NCI-H1417 (cell line): ENCODE results near the gene CDH4.

Experiments used
- DNase-seq, 3 experiments: peaks; one replicate each; lab custom pipeline; 2025; lab: John Stamatoyannopoulos, UW

The CDH4 gene

DNA sequence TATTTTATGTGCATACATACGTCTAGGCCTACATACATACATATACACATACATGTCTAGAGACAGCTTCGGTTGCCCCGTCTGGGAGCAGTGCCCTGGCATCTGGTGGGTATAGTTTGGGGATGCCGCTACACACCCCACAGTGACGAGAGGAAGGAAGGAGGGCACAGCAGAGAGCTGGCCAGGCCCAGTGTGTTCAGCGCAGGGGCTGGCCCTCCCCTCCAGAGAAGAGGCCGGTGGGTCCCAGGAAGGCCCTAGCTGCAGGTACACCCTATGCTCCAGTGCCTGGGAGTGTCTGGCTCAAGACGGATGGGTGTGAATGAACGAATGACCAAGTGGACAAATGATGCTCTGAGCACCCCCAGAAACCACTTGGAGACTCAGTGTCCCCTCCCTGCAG is 284.6 kb downstream of the CDH4 start:
- DNase-seq, result no peak

DNA sequence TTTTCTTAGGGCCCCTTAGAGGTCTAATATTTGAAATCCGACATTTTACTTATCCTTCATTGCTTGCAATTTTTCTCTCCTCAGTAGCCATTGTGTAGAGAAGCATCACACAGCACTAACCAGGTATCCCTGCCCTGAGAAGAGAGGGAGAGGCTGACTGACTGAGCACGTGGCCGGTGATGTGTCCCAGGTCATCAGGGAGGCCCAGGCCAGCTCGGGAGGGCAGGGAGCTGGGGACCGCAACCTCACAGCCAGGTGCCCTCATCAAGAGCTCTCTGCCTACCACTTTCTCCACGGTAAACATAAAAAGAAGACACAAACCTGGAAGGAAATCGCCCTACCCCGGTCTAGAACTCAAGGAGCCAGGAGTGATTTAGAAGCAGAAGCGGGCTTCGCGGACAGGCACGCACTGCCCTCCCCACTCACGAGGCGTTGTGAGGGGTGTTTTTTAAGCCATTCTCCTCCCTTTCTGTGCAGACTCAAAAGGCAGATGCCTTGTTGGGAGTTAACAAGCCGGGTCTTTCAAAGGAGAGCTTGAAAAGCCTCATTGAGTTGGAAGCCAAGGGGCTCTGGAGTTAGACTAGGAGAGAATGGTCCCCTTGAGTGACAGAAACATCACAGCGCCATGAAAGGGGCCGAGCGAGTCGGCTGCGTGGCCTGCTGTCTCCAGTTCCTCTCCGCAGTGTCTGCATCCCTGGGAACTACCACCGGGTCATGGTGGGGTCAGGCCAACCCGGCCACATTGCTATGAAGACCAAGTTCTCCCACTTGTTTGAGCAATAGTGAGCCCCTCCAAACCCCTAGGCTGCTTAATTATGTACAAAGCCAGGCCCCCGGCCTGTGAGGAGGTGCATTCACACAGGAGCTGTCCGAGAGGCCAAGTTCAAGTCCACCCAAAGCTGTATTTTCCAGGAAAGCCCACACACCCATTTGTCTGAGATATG is 285.4 kb downstream of the CDH4 start:
- DNase-seq, result no peak

DNA sequence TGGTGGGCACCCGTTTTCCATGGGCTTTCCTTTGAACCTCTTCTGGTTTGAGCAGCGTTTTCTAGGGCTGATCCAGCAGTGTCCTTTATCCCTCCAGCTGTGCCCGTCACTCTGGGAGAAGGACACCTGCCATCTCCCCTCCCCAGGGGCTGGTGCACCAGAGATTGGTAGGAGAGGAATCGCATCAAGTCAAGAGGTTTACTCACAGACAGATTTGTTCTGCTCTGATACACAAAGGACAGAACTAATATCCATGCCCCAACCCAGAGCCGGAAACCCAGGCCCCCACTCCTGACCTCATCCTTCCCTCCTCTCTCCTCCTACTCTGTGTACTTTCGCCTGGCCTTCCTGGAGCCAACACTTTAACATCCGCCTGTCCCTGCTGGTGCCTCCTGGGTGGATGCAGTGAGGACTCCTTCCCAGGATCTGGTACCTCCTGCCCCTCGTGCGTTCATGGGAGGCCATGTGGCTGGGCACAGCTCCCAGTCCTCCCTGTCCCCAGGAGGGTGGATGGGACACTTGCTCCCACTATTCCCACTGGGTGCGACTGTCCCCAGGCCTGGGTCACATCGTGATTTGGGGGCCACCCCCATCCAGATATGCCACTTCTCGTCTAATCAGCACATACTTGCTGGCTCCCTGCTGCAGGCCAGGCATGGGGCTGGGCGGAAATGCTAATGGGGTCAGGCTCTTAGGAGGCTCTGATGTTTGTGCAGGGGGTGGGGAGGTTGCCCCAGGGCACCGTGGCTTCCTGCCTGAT is 286.3 kb downstream of the CDH4 start:
- peak in 2 of 3 experiments; percentile 59 to 61 for DNase-seq

DNA sequence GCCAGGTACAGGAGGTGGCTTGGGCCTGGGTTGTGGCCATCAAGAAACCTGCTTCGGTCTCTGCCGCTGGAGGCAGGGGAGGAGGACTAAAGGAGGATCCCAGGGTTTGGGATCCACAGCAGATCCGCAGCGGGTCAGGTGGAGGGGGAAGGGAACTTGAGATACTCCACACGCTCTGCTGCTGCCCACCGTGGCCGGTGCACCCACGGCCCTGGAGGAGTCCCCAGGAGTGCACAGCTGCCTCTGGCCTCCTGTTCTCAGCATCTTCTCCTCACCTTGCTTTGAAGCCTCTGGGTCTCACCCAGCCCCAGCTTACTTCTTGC is 286.8 kb downstream of the CDH4 start:
- no peak for DNase-seq

DNA sequence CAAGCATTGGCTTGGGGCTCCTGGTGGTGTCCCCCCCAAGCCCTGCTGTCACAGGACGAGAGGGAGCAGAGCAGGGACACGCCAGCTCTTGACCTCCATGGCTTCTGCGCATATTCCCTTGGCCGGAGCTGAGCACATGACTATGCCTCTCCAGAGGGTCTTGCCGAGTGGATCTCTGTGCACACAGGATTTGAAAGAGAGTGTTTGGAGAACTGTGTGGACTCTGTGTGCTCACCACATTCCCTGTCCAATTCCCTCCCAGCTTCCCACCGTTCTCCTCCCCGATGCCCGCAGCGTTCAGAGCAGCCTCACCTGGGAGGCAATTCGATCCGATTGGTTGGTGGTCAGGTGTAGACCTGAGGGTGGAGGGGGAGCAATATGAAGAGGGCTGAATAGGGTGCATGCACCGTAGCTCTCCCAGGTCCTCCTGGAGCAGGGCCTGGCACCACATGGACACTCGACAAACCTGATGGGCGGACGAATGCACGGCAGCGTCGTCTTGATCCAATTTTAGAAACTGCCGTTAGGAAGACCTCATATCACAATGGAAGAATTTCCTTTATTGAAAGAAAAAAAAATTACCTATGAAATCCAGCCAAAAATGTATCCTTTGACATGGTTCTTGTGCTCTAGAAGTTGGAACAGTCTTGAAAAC is 287.8 kb downstream of the CDH4 start:
- DNase-seq, result no peak

DNA sequence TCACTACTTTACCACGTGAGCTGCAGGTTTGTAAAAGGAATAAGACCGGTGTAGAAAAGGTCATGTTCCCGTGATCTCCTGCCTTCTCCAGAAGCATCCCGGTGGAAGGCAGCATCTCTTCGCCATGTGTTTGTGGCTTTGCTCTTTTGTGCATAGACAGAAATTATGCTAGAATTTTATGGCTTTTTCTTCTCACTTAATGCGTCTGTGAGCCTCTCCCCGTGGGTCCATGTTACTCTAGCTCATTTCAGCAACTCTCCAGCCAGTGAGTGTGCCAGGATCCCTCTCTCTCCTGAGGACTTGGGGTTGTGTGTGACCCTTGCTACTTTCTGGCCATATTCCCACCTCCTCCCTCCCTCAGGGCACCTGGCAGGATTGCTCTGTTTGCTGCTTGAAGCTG is 289.5 kb downstream of the CDH4 start:
- no peak for DNase-seq

DNA sequence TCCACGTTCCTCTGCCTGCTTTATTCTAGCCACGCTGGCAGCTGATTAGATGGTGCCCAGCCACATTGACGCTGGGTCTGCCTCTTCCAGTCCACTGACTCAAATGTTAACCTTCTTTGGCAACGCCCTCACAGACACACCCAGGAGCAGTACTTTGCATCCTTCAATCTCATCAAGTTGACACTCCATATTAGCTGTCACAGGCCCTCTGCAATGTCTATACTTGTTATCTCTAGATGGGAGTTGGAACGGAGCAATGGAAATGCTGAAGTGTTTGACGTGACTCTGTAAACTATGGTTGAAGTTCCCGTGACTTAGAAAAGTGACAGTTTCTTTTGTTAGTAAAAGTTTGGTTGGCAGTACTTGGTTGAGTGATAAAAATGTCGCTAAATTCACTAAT is 291.0 kb downstream of the CDH4 start:
- DNase-seq, result peak in 1 of 3 experiments; percentile 28

DNA sequence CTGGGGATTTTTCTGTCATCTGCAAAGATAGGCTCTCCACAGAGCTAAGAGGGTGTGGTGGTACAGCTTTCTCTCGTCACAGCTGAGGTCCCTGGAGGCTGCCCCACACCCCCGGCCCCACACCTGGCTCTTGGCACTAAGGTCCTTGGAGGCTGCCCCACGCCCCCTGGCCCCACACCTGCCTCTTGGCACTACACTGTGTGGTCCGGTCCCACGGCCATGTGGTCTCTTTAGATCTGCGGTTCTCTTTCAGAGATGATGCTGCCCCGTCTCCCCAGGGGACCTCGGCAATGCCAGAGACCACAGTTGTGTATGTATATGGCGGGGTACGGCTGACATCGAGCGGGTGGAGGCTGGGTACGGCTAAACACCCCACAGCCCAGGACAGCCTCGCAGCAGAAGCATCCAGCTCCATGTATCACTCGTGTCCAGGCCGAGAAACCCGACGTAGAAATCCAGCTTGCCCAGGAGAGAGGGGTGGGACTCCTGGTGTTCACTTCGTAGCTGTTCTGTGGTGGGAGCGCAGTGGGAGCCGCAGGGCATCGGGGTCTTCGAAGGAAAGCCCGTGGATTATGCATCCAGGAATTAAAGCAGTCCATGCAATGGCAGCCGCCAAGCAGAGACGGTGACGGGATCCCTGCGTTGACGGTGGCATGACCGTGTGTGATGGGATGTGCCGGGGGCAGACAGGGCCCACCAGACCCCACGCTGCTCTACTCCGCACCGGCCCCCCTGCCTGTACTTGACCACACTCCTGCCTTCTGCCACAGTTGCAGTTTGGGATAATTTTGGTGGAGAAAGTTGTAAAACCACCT is 292.1 kb downstream of the CDH4 start:
- no peak for DNase-seq

DNA sequence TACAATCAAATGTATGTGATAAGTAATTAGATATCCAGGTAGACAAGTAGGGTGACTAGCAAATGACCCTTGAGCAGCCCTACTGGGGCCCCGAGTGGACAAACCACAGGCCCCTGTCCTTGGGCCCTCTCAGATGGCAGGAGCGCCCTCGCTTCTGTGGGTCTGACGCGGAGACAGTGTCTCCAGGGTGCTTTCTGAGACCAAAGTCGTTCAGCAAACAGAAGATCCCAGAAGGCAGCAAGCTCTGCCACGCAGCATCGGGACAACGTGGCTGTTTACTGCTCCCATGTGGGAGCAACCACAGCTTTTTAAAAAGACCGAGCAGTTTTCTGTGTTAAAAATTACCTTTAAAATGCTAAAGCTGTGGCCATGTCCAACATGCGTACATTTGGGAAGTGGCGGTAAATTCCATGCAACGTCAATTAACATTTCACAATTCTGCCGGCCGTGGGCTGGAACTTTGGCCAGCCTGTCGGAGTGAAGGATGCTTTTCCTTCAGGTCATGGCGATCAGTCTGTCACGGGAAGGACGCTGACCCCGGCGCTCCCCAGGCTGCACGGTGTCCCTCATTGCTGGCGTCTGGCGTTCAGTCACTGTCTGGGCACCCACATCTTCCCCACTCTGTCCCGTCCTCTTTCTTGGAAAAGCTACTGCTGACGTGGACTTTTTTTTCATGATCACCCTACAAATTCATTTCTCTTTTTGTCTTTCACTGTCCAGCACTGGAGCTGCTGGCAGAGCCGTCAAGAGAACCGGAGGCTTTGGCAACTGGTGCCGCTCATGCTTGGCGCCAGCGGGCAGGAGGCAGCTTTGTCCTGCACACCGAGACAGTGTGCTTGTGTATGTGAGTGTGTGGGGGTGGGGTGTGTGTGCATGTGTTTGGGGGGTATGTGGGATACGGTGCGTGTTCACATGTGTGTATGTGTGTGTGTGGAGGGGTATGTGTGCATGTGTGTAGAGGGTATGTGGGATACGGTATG is 293.1 kb downstream of the CDH4 start:
- no peak for DNase-seq

DNA sequence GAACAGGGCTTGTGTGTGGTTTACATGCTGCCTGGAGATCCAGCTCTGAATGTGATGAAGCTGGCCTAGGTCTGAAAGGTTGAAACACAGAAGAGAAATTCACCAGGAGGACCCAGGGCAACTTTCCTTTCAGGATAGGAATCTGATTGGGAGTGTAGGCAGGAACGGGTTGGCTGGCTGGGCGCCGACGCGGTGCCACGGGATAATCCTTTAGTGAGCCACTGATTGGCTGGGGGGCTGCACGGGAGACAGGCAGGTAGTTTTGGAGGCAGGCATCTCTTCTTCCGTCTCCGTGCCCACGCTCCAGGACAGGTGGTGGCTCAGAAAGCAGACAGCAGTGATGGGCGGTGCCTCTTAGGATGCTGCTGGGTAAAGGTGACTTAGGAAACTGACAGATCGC is 294.6 kb downstream of the CDH4 start:
- DNase-seq, result no peak

DNA sequence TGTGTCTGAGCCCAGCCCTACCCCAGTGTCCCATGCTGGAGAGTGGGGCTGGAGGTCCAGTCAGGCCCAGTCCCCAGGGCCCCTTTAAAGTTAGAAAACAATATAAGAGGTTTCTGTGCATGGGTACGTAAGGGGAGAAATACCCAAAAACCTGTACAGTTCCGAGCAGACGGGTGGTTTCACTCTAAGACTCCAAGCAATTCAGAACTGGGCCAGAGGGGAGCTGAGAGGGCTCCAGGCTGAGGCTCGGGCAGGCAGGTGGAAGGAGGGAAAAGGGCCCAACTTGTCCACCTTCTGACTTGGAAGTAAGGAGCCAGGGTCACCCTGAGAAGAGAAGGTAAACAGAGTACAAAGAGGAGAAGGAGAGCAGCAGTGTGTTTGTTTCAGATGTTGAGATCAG is 296.0 kb downstream of the CDH4 start:
- DNase-seq, result no peak

DNA sequence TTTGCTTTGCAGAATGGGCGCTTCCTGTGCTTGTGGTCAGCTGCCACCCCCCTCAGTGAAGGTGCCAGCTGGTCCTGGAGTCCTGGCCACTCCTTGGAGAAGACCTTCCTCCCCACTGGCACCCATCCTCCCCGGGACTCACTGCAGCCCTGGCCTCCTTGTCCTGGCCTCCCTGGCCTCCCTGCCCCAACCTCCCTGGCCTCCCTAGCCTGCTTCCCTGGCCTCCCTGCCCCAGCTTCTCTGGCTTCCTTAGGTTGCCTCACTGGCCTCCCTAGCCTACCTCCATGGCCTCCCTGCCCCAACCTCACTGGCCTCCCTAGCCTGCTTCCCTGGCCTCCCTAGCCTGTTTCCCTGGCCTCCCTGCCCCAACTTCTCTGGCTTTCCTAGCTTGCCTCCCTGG is 297.8 kb downstream of the CDH4 start:
- DNase-seq, result no peak

DNA sequence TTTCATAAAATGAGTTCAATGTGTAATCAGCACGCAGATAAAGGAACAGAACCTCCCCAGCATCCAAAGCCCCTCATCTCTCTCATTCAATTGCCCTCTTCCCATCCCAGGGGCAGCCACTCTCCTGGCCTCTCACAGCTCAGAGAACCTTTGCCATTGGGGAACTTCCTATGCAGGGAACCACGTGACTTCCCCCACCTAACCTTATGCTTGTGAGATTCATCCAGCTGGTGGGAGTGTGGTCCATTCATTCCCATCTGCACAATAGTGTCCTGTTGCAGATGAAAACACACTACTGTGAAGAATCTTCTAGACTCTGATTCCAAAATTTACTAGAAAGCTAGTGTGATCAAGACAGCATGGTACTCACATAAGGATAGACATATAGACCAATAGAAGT is 299.3 kb downstream of the CDH4 start:
- DNase-seq, result no peak

DNA sequence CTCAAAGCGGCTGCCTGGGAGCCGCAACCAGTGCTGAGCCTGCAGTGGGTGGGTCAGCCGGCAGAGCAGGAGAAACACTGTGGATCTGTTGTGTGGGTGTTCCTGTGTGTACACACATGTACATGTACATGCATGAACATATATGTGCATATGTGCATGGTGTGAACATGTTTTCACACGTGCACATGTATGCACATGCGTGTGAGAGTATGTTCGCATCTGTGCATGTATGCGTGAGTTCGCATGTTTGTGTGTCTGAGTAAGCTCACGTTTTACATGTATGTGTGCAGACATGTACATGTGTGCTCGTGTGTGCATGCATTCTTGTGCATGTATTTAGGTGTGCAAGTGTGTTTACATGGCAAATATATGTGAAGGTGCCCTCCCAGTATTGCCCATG is 302.6 kb downstream of the CDH4 start:
- DNase-seq, result no peak

DNA sequence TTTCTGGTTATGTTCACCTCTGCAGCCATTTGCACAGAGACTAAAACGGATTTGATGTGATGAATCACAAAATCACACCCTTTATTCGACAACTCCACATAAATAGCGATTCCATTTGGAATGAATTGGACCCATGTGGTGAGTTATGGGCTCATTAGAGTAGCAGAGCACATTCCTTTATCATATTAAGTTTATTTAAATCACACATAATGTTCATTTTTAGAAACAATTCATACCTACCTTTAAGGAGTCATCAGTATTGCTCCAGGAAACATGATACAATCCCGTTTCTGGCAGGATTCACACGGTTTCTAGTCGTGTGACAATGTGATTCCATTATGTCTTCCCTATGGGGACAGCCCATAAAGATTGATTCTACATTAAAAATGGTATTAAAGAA is 303.5 kb downstream of the CDH4 start:
- no peak for DNase-seq

DNA sequence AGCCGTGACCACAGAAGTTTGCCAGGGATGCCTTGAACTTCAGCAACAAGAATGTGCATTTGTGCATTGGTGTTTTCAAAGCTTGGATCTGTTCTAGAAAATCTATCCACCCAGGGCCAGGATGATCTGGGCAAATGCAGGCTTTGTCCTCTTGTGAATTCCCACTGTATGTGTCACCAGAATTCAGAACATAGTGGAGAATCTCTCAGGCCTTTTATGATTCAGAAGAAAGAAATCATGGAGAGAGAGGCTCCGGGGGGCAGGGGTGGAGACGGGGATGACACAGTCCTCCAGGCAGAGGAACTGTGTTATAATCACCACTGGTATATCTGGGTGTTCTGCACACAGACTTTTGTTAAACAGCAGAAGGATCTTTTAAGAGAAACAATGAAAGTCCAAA is 304.1 kb downstream of the CDH4 start:
- DNase-seq, result no peak

DNA sequence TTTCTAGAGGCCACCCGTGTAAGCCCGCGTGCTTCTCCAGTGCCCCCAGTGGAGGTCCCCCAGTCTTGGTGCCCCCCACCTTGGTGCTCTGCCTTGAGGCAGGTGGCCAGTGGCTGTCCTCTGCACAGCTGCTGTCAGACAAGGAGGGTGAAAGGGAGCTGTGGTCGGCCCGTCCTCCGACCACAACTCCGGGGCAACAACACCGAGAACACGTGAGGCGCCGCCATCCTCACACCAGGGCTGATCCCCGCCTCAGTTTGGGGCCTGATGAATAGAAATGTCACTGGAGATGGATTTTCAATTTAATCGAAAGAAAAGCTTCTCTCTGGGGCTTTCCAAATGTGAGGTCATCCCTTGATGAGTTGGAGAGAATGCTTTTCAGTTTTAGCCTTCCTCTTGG is 304.6 kb downstream of the CDH4 start:
- no peak for DNase-seq

DNA sequence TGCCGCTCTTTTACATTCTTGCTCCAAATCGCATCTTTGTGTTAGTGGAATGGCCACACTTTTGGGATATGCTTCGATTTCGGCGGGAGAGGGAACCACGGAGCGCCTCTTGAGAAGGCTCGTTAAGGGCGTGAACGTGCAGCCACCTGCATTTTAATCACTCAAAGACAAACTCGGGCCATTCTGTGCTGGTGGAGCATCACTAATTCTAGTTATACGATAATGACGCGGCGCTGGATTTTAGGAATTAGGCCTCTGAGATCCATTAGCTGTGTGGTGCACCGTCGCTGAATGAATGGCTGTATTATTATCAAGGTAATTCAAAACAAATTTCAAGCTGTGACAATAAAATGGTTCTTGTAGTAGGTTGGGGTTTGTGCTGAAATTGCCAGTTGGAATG is 305.6 kb downstream of the CDH4 start:
- peak; percentile 14 to 79 (median 76) for DNase-seq

DNA sequence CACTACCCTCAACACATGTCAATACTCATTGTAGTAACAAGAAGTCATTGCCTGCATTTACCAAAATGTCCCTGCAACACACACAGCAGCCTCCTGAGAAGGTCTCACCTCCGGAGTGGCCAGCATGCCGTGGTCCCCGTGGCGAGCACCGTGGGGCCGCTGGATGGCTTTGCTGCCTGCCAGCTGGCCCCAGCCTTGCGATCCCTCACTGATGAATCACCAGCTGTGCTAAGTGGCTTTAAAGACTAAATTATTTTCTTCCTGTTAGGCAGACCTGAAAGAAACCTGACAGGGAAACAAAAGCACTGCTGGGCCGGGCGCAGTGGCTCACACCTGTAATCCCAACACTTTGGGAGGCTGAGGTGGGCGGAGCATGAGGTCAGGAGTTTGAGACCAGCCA is 306.7 kb downstream of the CDH4 start:
- DNase-seq, result peak; percentile 72 to 92 (median 80)

DNA sequence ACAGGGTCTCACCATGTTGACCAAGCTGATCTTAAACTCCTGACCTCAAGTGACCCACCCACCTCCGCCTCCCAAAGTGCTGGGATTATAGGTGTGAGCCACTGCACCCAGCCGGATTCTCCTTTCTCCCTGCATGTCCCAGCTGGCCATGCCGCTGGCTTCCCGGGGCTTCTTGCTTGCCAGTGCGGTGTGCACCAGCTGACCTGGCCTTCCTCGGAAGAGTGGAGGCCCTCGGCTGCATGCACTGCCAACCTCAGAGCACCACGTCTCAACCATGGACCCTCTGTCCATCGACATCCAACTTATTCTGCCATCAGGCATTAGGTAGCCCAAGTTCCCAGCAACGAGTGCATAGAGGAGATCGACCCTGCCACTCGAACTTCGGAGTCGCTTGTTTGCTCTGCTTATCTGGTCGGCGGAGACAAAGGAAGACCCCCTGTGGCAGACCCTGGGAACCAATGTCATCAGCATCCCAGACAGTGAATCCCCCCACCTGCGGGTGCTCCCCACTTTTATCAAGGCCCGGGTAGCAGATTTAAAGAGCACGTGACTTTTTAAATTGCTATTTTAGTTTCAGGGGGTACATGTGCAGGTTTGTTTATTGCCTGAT is 307.8 kb downstream of the CDH4 start:
- no peak for DNase-seq
